HCT116 (cell line): ENCODE measurements around the gene HK3. TPM values are rescaled to one million over a fixed set of nuclear protein-coding genes. Genes with fewer than 3 reads are reported as not detected.

Experiments
- ATAC-seq: fragments of 200-7000 bp; cut with Tn5 transposase; 2 replicates; pipeline ENCODE4 v1.9.1; 2020; ENCODE audit warnings: mild to moderate bottlenecking, moderate library complexity
- BruUV-seq: library from RNA; stranded (reverse); fragments of 400-500 nt; replicated peaks from 2 replicates; lab custom pipeline; 2021; lab: Mats Ljungman, UMichigan
- CTCF ChIA-PET: fragments of 300-600 bp; sonication (Branson Sonifier 250); formaldehyde crosslinking; loops from one replicate; lab custom pipeline; 2021; ENCODE audit warnings: antibody characterized with exemption; lab: Charles Lee
- POLR2A ChIA-PET: fragments of 300-600, 350-600 bp; sonication (Branson Sonifier 250); formaldehyde crosslinking; loops from one replicate; lab custom pipeline; 2021; ENCODE audit warnings: antibody characterized with exemption; lab: Charles Lee
- RAD21 ChIA-PET, 2 experiments: fragments of 300-600 bp; sonication (Branson Sonifier 250); formaldehyde crosslinking; loops; one replicate each; lab custom pipeline; 2023; ENCODE audit warnings: low total read pairs in 2 of 2; ENCODE audit not compliant: uncharacterized antibody in 2 of 2, unreplicated experiment in 2 of 2, low non-redundant PET in 1 of 2; lab: Charles Lee
- DNase-seq: peaks from one replicate; pipeline ENCODE4 v3.0.0-alpha.2; 2010; ENCODE audit warnings: low read depth, low spot score
- H2AFZ ChIP-seq: fragments of 200-600 bp; shearing (Covaris generic), sonication (generic); 2 replicates; pipeline ENCODE4 v1.6.1; 2017; ENCODE audit warnings: low read depth, mixed run types, mixed read lengths, antibody characterized with exemption, low read length; ENCODE audit not compliant: poor library complexity, severe bottlenecking
- H3K27ac ChIP-seq: 2 replicates; pipeline ENCODE4 v1.5.1; 2012; ENCODE audit warnings: low read depth, low read length
- H3K27me3 ChIP-seq: fragments of 200-600 bp; sonication (generic); 2 replicates; pipeline ENCODE4 v1.6.1; 2016; ENCODE audit warnings: mixed run types, low read length, mixed read lengths; ENCODE audit not compliant: insufficient read depth
- H3K36me3 ChIP-seq, 2 experiments: fragments of 200-500 bp in 1 of 2; fragments of 200-600 bp in 1 of 2; sonication (Bioruptor generic) in 1 of 2; sonication (generic) in 1 of 2; 2 replicates each; pipeline versions ENCODE4 v1.5.1 to v1.6.1; 2014 to 2016; ENCODE audit warnings: low read length in 2 of 2, inconsistent platforms in 1 of 2, mixed read lengths in 1 of 2, mixed run types in 1 of 2; ENCODE audit not compliant: insufficient read depth in 2 of 2, control insufficient read depth in 1 of 2
- H3K4me1 ChIP-seq, 2 experiments: fragments of 200-600 bp in 1 of 2; sonication (generic) in 1 of 2; 2 replicates each; pipeline versions ENCODE4 v1.5.1 to v1.6.1; 2012 to 2017; ENCODE audit warnings: low read length in 2 of 2, inconsistent platforms in 1 of 2, mild to moderate bottlenecking in 1 of 2, mixed read lengths in 1 of 2, mixed run types in 1 of 2, moderate library complexity in 1 of 2; ENCODE audit not compliant: insufficient read depth in 2 of 2, control insufficient read depth in 1 of 2
- H3K4me2 ChIP-seq: fragments of 200-600 bp; sonication (generic); 2 replicates; pipeline ENCODE4 v1.6.1; 2017; ENCODE audit warnings: mixed run types, low read length, mixed read lengths
- H3K4me3 ChIP-seq, 2 experiments: fragments of 200-600 bp in 1 of 2; sonication (generic) in 1 of 2; replicated peaks in 1 of 2; 2 replicates each; pipeline ENCODE4 v1.5.1; 2011 to 2016; ENCODE audit warnings: low read length in 2 of 2, control low read depth in 1 of 2, low read depth in 1 of 2, mild to moderate bottlenecking in 1 of 2, mixed read lengths in 1 of 2, mixed run types in 1 of 2
- H3K79me2 ChIP-seq: fragments of 200-600 bp; sonication (generic); 2 replicates; pipeline ENCODE4 v1.6.1; 2017; ENCODE audit warnings: mild to moderate bottlenecking, mixed run types, low read length, moderate library complexity, mixed read lengths; ENCODE audit not compliant: insufficient read depth
- H3K9ac ChIP-seq: fragments of 200-600 bp; sonication (generic); 2 replicates; pipeline ENCODE4 v1.6.1; 2016; ENCODE audit warnings: low read length, mixed read lengths
- H3K9me2 ChIP-seq: fragments of 200-600 bp; sonication (generic), shearing (Covaris generic); 2 replicates; pipeline ENCODE4 v1.6.1; 2017; ENCODE audit warnings: mixed run types, mild to moderate bottlenecking, moderate library complexity; ENCODE audit not compliant: insufficient read depth
- H3K9me3 ChIP-seq, 2 experiments: fragments of 200-500 bp in 1 of 2; fragments of 200-600 bp in 1 of 2; sonication (Bioruptor generic) in 1 of 2; sonication (generic) in 1 of 2; 2 replicates each; pipeline ENCODE4 v1.6.1; 2014 to 2017; ENCODE audit warnings: low read length in 2 of 2, mixed read lengths in 2 of 2, inconsistent platforms in 1 of 2, low read depth in 1 of 2, mild to moderate bottlenecking in 1 of 2, mixed run types in 1 of 2, moderate library complexity in 1 of 2; ENCODE audit not compliant: control insufficient read depth in 1 of 2, insufficient read depth in 1 of 2
- H4K20me1 ChIP-seq: fragments of 200-600 bp; sonication (generic), shearing (Covaris generic); 2 replicates; pipeline ENCODE4 v1.6.1; 2017; ENCODE audit warnings: mixed run types, mild to moderate bottlenecking, moderate library complexity; ENCODE audit not compliant: insufficient read depth
- CBX3 ChIP-seq: IDR thresholded peaks from 2 replicates; pipeline ENCODE4 v1.6.1; 2012; ENCODE audit warnings: low read depth
- CEBPB ChIP-seq: IDR thresholded peaks from 2 replicates; pipeline ENCODE4 v1.6.1; 2012; ENCODE audit warnings: low read depth
- EGR1 ChIP-seq: IDR thresholded peaks from 2 replicates; pipeline ENCODE4 v1.6.1; 2012; ENCODE audit warnings: low read depth
- ELF1 ChIP-seq: IDR thresholded peaks from 2 replicates; pipeline ENCODE4 v1.6.1; 2012; ENCODE audit warnings: low read depth, borderline replicate concordance
- EZH2 ChIP-seq: fragments of 200-600 bp; sonication (generic); IDR thresholded peaks from 2 replicates; pipeline ENCODE4 v1.6.1; 2017; ENCODE audit warnings: antibody characterized with exemption, mixed run types
- JUND ChIP-seq: IDR thresholded peaks from 2 replicates; pipeline ENCODE4 v1.6.1; 2012
- POLR2A ChIP-seq: IDR thresholded peaks from 2 replicates; pipeline ENCODE4 v1.7.0; 2011; ENCODE audit warnings: borderline replicate concordance; ENCODE audit not compliant: insufficient read depth, insufficient read length; ENCODE audit errors: extremely low read depth
- ZFX ChIP-seq: fragments of 450-650 bp; IDR thresholded peaks from 2 replicates; pipeline ENCODE4 v1.6.1; 2017
- ZNF274 ChIP-seq: fragments of 200-500 bp; sonication (Bioruptor generic); IDR thresholded peaks from 2 replicates; pipeline ENCODE4 v1.6.1; 2014; ENCODE audit warnings: mild to moderate bottlenecking, low read depth, low read length, inconsistent platforms
- intact Hi-C: fragments of 100-400 bp; cut with micrococcal nuclease; formaldehyde crosslinking; loops from 2 replicates; pipeline ENCODE4 v1.10.0; 2022
- total RNA-seq: library from RNA; stranded (reverse); gene quantifications from one replicate; pipeline ENCODE4 v1.2.1, GENCODE V29; 2021; ENCODE audit not compliant: unreplicated experiment
- TF ChIP-seq, protein P1 (sequence below): IDR thresholded peaks from 2 replicates; pipeline ENCODE4 v1.6.1; 2012
- TF ChIP-seq, protein P2 (sequence below), 3 experiments: fragments of 200-600 bp in 1 of 3; sonication (generic) in 1 of 3; IDR thresholded peaks in 2 of 3; conservative IDR thresholded peaks in 1 of 3; 2 replicates each; pipeline ENCODE4 v1.5.1; 2012 to 2017; ENCODE audit warnings: low read depth in 2 of 3, low read length in 2 of 3, antibody characterized with exemption in 1 of 3, borderline replicate concordance in 1 of 3, control low read depth in 1 of 3, mild to moderate bottlenecking in 1 of 3, mixed read lengths in 1 of 3, mixed run types in 1 of 3, moderate library complexity in 1 of 3; ENCODE audit not compliant: insufficient read depth in 1 of 3
- TF ChIP-seq, protein P3 (sequence below): IDR thresholded peaks from 2 replicates; pipeline ENCODE4 v1.6.1; 2011; ENCODE audit warnings: mild to moderate bottlenecking, low read length, moderate library complexity; ENCODE audit not compliant: insufficient replicate concordance; ENCODE audit errors: extremely low read depth
- TF ChIP-seq, protein P4 (sequence below): IDR thresholded peaks from 2 replicates; pipeline ENCODE4 v1.6.1; 2012
- TF ChIP-seq, protein P5 (sequence below): IDR thresholded peaks from 2 replicates; pipeline ENCODE4 v1.6.1; 2012; ENCODE audit warnings: low read depth

HK3 gene
- total RNA-seq, 1 experiment from 2014 or later, result 0.30 TPM

DNA sequence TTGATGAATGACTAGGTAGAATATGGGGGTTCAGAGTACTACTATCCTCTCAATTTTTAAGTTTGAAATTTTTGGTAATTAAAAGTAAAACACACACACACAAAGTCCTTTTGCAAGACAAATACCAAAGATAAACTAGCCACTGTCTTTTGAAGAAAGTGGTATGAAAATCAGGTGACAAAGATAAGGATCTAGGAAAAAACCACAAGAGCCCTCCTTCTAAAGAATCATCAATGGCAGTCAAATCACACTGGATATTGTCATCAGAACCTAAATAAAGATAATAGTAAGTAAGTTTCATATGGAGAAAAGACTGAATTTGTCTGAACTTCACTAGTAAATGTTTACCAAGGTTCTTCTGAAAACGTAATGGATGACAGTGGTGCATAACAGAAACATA lies 30.5 kb upstream of the HK3 start:
- Histone ChIP-seq H3K79me2 (no peaks in the 10 kb centered on the region; the same call in 1 of the 2 replicates), H3K9ac (no peak overlapping the region), H4K20me1 (0 out of 2 replicates have a peak, but pooled peaks cover 2% of the 10 kb centered on the region), H3K27me3 (no peaks in the 10 kb centered on the region), H3K4me1 (no peaks in the 10 kb centered on the region), H2AFZ (no peak overlapping the region), H3K9me2 (no peaks in the 10 kb centered on the region), H3K4me3 (no peak overlapping the region), H3K9me3 (no peaks in the 10 kb centered on the region), H3K27ac (no peak overlapping the region), H3K4me2 (no peak overlapping the region), H3K36me3 (0 out of 4 replicates have a peak, but pooled peaks cover 0 to 3% of the 10 kb centered on the region in 2 experiments)
- TF ChIP-seq, protein P1, sequence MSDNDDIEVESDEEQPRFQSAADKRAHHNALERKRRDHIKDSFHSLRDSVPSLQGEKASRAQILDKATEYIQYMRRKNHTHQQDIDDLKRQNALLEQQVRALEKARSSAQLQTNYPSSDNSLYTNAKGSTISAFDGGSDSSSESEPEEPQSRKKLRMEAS, result no peak
- TF ChIP-seq, protein P2, sequence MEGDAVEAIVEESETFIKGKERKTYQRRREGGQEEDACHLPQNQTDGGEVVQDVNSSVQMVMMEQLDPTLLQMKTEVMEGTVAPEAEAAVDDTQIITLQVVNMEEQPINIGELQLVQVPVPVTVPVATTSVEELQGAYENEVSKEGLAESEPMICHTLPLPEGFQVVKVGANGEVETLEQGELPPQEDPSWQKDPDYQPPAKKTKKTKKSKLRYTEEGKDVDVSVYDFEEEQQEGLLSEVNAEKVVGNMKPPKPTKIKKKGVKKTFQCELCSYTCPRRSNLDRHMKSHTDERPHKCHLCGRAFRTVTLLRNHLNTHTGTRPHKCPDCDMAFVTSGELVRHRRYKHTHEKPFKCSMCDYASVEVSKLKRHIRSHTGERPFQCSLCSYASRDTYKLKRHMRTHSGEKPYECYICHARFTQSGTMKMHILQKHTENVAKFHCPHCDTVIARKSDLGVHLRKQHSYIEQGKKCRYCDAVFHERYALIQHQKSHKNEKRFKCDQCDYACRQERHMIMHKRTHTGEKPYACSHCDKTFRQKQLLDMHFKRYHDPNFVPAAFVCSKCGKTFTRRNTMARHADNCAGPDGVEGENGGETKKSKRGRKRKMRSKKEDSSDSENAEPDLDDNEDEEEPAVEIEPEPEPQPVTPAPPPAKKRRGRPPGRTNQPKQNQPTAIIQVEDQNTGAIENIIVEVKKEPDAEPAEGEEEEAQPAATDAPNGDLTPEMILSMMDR (IDR thresholded peaks at IDR 0.05 in 2 of 3, conservative IDR thresholded peaks at IDR 0.05 in 1 of 3; ENCODE audit: borderline replicate concordance in 1 of 3, insufficient read depth in 1 of 3, low read depth in 2 of 3, low read length in 2 of 3), result no peak
- TF ChIP-seq, protein P3, sequence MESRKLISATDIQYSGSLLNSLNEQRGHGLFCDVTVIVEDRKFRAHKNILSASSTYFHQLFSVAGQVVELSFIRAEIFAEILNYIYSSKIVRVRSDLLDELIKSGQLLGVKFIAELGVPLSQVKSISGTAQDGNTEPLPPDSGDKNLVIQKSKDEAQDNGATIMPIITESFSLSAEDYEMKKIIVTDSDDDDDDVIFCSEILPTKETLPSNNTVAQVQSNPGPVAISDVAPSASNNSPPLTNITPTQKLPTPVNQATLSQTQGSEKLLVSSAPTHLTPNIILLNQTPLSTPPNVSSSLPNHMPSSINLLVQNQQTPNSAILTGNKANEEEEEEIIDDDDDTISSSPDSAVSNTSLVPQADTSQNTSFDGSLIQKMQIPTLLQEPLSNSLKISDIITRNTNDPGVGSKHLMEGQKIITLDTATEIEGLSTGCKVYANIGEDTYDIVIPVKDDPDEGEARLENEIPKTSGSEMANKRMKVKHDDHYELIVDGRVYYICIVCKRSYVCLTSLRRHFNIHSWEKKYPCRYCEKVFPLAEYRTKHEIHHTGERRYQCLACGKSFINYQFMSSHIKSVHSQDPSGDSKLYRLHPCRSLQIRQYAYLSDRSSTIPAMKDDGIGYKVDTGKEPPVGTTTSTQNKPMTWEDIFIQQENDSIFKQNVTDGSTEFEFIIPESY, result no peak
- TF ChIP-seq, protein P4, sequence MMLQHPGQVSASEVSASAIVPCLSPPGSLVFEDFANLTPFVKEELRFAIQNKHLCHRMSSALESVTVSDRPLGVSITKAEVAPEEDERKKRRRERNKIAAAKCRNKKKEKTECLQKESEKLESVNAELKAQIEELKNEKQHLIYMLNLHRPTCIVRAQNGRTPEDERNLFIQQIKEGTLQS, result no peak
- TF ChIP-seq ZNF274 (no peak), CBX3 (no peak), ZFX (no peak), JUND (no peak), CEBPB (no peak), EZH2 (no peak), POLR2A (no peak), ELF1 (no peak), EGR1 (no peak)
- TF ChIP-seq, protein P5, sequence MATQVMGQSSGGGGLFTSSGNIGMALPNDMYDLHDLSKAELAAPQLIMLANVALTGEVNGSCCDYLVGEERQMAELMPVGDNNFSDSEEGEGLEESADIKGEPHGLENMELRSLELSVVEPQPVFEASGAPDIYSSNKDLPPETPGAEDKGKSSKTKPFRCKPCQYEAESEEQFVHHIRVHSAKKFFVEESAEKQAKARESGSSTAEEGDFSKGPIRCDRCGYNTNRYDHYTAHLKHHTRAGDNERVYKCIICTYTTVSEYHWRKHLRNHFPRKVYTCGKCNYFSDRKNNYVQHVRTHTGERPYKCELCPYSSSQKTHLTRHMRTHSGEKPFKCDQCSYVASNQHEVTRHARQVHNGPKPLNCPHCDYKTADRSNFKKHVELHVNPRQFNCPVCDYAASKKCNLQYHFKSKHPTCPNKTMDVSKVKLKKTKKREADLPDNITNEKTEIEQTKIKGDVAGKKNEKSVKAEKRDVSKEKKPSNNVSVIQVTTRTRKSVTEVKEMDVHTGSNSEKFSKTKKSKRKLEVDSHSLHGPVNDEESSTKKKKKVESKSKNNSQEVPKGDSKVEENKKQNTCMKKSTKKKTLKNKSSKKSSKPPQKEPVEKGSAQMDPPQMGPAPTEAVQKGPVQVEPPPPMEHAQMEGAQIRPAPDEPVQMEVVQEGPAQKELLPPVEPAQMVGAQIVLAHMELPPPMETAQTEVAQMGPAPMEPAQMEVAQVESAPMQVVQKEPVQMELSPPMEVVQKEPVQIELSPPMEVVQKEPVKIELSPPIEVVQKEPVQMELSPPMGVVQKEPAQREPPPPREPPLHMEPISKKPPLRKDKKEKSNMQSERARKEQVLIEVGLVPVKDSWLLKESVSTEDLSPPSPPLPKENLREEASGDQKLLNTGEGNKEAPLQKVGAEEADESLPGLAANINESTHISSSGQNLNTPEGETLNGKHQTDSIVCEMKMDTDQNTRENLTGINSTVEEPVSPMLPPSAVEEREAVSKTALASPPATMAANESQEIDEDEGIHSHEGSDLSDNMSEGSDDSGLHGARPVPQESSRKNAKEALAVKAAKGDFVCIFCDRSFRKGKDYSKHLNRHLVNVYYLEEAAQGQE, result no peak
- DNase-seq, result no peak
- RAD21 ChIA-PET, result no interaction called here
- CTCF ChIA-PET, result interaction anchor here (1.2 kb wide), 1 partner anchor 269 kb away, joined by 3 read pairs; no protein-coding TSS in a partner anchor
- POLR2A ChIA-PET, result no interaction called here
- ATAC-seq, result no peak
- BruUV-seq, result no TSS peak
- intact Hi-C loops, result no loop called here
